22Rv1 (cell line): ENCODE data around the gene HBZ.

Experiments
- CTCF ChIP-seq: fragments of 450-650 bp; IDR thresholded peaks from 2 replicates; pipeline ENCODE4 v1.5.1; 2017; ENCODE audit warnings: mild to moderate bottlenecking
- ZFX ChIP-seq: fragments of 450-650 bp; IDR thresholded peaks from 2 replicates; pipeline ENCODE4 v1.6.1; 2017; ENCODE audit warnings: antibody characterized with exemption, borderline replicate concordance

GRCh38 chr16:183005-183404 is 30.6 kb downstream of the HBZ start:
- TF ChIP-seq CTCF (no peak), ZFX (no peak)
